Kidney (tissue), 14 donors: ENCODE results near the gene YKT6. TPM values are rescaled to one million over a fixed set of nuclear protein-coding genes. Genes with fewer than 3 reads are reported as not detected.

Experiments used
- DNase-seq, 5 donors: peaks; one replicate each; pipeline ENCODE4 v3.0.0-alpha.2; 2013 to 2020
- FAIRE-seq: peaks from 2 replicates; lab custom pipeline; 2012; peaks lifted over from hg19 to GRCh38; lab: Jason Lieb, UNC
- H3K27ac ChIP-seq, 2 donors: one replicate each; pipeline ENCODE4 v1.7.0; 2013; ENCODE audit warnings: low read depth in 2 of 2, low read length in 2 of 2, inconsistent platforms in 1 of 2
- H3K27me3 ChIP-seq: one replicate; pipeline ENCODE4 v1.7.1; 2013; ENCODE audit warnings: low read length, inconsistent platforms; ENCODE audit not compliant: control insufficient read depth, insufficient read depth
- H3K36me3 ChIP-seq, 3 donors: one replicate each; pipeline versions ENCODE4 v1.7.0 to v1.7.1; 2013; ENCODE audit warnings: low read length in 3 of 3, control low read depth in 1 of 3, inconsistent platforms in 1 of 3; ENCODE audit not compliant: insufficient read depth in 3 of 3, control insufficient read depth in 2 of 3
- H3K4me1 ChIP-seq, 3 donors: one replicate each; pipeline versions ENCODE4 v1.7.0 to v1.7.1; 2013; ENCODE audit warnings: low read length in 3 of 3, inconsistent platforms in 1 of 3, low read depth in 1 of 3; ENCODE audit not compliant: control insufficient read depth in 2 of 3, insufficient read depth in 2 of 3
- H3K4me3 ChIP-seq, 3 donors: one replicate each; pipeline versions ENCODE4 v1.7.0 to v1.8.1; 2013; ENCODE audit warnings: low read length in 3 of 3, control low read depth in 1 of 3, inconsistent platforms in 1 of 3
- H3K9ac ChIP-seq, 3 donors: one replicate each; pipeline versions ENCODE4 v1.7.0 to v1.7.1; 2013; ENCODE audit warnings: low read length in 3 of 3, control low read depth in 1 of 3, inconsistent platforms in 1 of 3
- H3K9me3 ChIP-seq, 3 donors: one replicate each; pipeline versions ENCODE4 v1.7.0 to v1.7.1; 2013; ENCODE audit warnings: low read length in 3 of 3, control low read depth in 1 of 3, inconsistent platforms in 1 of 3; ENCODE audit not compliant: control insufficient read depth in 2 of 3, insufficient read depth in 1 of 3
- intact Hi-C: fragments of 100-400 bp; cut with DNase I; formaldehyde crosslinking; loops from one replicate; pipeline ENCODE4 v1.11.1; 2022
- polyA plus RNA-seq: library from polyadenylated mRNA; stranded (reverse); fragments of 350-450 nt; fragmentation: Illumina TruSeq; extraction: RNeasy Lipid Tissue Mini Kit (QIAGEN cat#74804); gene quantifications from one replicate; pipeline ENCODE4 v1.2.3, GENCODE V29; 2014; ENCODE audit warnings: low read depth, low replicate concordance; ENCODE audit not compliant: insufficient read depth
- total RNA-seq: library from RNA; stranded (reverse); fragmentation: NEBNext Ultra II Directional; extraction: Animal tissue kit (Norgen Biotek cat#: 25700); gene quantifications from one replicate; pipeline ENCODE4 v1.2.1, GENCODE V29; 2021
- TF ChIP-seq, protein P1 (sequence below): IDR thresholded peaks from 3 replicates; pipeline ENCODE4 v1.5.1; 2012; ENCODE audit warnings: mild to moderate bottlenecking, moderate library complexity, borderline replicate concordance; ENCODE audit not compliant: insufficient read depth; ENCODE audit errors: extremely low read depth
- donor health status: control.
- donor health status: control.
- donor health status: control.
- donor health status: control.
- donor health status: control.
- donor health status: DM: yes; HTN: yes; CAD: no.
- donor health status: Normal renal cell carcinoma (clear cell type).

The YKT6 gene
- total and polyA plus RNA-seq, 2 donors from 2014 or later = 53.2 to 60.2 TPM

GRCh38 chr7:44211126-44211675 lies 10.4 kb downstream of the YKT6 start:
- Histone ChIP-seq H3K9me3 (no peaks in the 10 kb centered on the region), H3K4me3 (no peak overlapping the region), H3K27me3 (no peaks in the 10 kb centered on the region), H3K27ac (no peak overlapping the region), H3K4me1 (no peaks in the 10 kb centered on the region), H3K36me3 (peaks cover 8 to 51% (median 35%) of the 10 kb centered on the region in 3 donors), H3K9ac (no peak overlapping the region)
- TF ChIP-seq, protein P1, sequence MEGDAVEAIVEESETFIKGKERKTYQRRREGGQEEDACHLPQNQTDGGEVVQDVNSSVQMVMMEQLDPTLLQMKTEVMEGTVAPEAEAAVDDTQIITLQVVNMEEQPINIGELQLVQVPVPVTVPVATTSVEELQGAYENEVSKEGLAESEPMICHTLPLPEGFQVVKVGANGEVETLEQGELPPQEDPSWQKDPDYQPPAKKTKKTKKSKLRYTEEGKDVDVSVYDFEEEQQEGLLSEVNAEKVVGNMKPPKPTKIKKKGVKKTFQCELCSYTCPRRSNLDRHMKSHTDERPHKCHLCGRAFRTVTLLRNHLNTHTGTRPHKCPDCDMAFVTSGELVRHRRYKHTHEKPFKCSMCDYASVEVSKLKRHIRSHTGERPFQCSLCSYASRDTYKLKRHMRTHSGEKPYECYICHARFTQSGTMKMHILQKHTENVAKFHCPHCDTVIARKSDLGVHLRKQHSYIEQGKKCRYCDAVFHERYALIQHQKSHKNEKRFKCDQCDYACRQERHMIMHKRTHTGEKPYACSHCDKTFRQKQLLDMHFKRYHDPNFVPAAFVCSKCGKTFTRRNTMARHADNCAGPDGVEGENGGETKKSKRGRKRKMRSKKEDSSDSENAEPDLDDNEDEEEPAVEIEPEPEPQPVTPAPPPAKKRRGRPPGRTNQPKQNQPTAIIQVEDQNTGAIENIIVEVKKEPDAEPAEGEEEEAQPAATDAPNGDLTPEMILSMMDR = no peak
- intact Hi-C loops = no loop called here
- FAIRE-seq (no peak), DNase-seq (peak in 1 of 5 donors; percentile 29)

DNA sequence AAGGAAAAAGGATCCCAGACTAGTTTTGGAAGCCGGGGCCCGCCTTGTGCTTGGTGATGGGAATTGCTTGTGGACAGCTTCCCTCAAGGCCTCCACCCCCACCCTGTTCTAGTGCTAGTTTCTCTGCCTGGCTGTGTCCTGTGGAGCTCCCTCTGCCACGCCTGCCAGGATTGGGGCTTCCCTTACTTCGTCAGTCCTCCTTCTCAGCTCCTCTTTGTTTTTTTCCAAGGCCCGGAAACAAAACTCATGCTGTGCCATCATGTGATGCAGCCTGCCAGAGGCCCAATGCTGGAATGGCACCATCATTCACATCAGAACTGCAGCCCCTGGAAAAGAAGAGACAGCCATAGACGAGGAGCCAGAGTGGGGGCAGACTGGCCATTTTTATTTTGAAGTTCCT lies 11.2 kb downstream of the YKT6 start:
- Histone ChIP-seq H3K27ac (no peak overlapping the region), H3K4me1 (no peaks in the 10 kb centered on the region), H3K27me3 (no peaks in the 10 kb centered on the region), H3K4me3 (no peak overlapping the region), H3K9me3 (no peaks in the 10 kb centered on the region), H3K36me3 (peaks cover 8 to 44% (median 31%) of the 10 kb centered on the region in 3 donors), H3K9ac (no peak overlapping the region)
- intact Hi-C loops = no loop called here
- TF ChIP-seq, protein P1 = no peak
- no peak for FAIRE-seq
- DNase-seq = peak in 1 of 5 donors; percentile 48

DNA sequence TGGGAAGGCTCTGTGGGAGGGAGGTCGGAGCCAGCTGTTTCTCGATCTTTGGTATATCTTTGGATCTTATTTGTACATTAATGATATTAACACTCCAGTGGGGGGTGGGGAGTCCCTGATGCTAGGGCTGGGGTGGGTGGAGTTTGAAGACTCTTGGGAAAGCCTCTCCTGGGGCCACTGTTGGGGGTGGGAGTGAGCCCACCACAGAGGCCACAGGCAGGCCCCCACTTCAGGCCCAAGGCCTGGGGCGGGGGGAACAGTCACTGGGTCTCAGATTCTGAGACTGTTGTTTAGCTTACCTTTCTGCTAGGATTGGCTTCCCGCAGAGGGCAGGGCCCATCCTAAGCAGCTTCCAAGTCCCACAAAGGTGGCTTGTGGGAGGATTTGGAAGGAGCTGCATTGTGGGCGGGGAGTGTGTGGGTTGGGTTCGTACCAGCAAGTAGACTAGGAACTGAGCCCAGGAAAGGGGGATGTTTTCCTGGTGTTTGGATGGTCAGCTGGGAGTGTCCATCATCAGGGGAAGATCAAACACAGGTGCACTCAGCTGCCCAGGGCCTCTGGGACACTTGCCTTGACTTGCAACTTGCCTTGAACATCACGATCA lies 11.9 kb downstream of the YKT6 start:
- Histone ChIP-seq H3K9ac (no peak overlapping the region), H3K27ac (no peak overlapping the region), H3K4me1 (no peaks in the 10 kb centered on the region), H3K36me3 (peaks cover 5 to 39% (median 26%) of the 10 kb centered on the region in 3 donors), H3K4me3 (no peak overlapping the region), H3K9me3 (no peaks in the 10 kb centered on the region), H3K27me3 (no peaks in the 10 kb centered on the region)
- TF ChIP-seq, protein P1 = no peak
- no peak for FAIRE-seq
- intact Hi-C loops = no loop called here
- peak in 1 of 5 donors; percentile 33 for DNase-seq
